ENCODE data around the gene GPR6.

GPR6 gene

GRCh38 chr6:109949281-109950065 lies 28.6 kb upstream of the GPR6 start:
- DNase-seq, result no peak
- H3K36me3 ChIP-seq, result no peaks in the 10 kb centered on the region

GRCh38 chr6:109955491-109955890 lies 22.6 kb upstream of the GPR6 start:
- Histone ChIP-seq H3K27me3 (no peaks in the 10 kb centered on the region), H3K36me3 (no peaks in the 10 kb centered on the region), H3K4me1 (no peaks in the 10 kb centered on the region), H3K4me3 (ENCODE audit: low read depth, low read length) (no peak overlapping the region), H3K9me3 (no peaks in the 10 kb centered on the region)
- TF ChIP-seq, protein P1, sequence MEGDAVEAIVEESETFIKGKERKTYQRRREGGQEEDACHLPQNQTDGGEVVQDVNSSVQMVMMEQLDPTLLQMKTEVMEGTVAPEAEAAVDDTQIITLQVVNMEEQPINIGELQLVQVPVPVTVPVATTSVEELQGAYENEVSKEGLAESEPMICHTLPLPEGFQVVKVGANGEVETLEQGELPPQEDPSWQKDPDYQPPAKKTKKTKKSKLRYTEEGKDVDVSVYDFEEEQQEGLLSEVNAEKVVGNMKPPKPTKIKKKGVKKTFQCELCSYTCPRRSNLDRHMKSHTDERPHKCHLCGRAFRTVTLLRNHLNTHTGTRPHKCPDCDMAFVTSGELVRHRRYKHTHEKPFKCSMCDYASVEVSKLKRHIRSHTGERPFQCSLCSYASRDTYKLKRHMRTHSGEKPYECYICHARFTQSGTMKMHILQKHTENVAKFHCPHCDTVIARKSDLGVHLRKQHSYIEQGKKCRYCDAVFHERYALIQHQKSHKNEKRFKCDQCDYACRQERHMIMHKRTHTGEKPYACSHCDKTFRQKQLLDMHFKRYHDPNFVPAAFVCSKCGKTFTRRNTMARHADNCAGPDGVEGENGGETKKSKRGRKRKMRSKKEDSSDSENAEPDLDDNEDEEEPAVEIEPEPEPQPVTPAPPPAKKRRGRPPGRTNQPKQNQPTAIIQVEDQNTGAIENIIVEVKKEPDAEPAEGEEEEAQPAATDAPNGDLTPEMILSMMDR (IDR thresholded peaks at IDR 0.05; ENCODE audit: low read depth, low read length), result no peak
- DNase-seq, result no peak

More at GRCh38 chr6:109949281-109950065, 28.6 kb upstream of the GPR6 start:
- no peak overlapping the region for H3K4me3 ChIP-seq (ENCODE audit: low read depth, low read length)
- H3K9me3 ChIP-seq, result no peaks in the 10 kb centered on the region
- peaks cover 11% of the 10 kb centered on the region; the same call in 1 of the 2 replicates for H3K27me3 ChIP-seq
- TF ChIP-seq, protein P1 (IDR thresholded peaks at IDR 0.05; ENCODE audit: low read depth, low read length), result no peak
- no peaks in the 10 kb centered on the region for H3K4me1 ChIP-seq

- Histone ChIP-seq H3K9me3 (no peaks in the 10 kb centered on the region), H3K27me3 (no peaks in the 10 kb centered on the region), H3K4me3 (ENCODE audit: low read depth, low read length) (no peak overlapping the region), H3K4me1 (no peaks in the 10 kb centered on the region), H3K36me3 (no peaks in the 10 kb centered on the region)
- TF ChIP-seq, protein P1 (IDR thresholded peaks at IDR 0.05; ENCODE audit: low read depth, low read length), result no peak
- no peak for DNase-seq
Measured at GRCh38 chr6:109958626-109959025, 19.5 kb upstream of the GPR6 start.

- DNase-seq, result no peak
- Histone ChIP-seq H3K4me1 (no peaks in the 10 kb centered on the region), H3K4me3 (ENCODE audit: low read depth, low read length) (no peak overlapping the region), H3K27me3 (no peaks in the 10 kb centered on the region), H3K36me3 (no peaks in the 10 kb centered on the region), H3K9me3 (no peaks in the 10 kb centered on the region)
- TF ChIP-seq, protein P1 (IDR thresholded peaks at IDR 0.05; ENCODE audit: low read depth, low read length), result no peak
Measured at GRCh38 chr6:109961611-109962041, 16.5 kb upstream of the GPR6 start.

DNA sequence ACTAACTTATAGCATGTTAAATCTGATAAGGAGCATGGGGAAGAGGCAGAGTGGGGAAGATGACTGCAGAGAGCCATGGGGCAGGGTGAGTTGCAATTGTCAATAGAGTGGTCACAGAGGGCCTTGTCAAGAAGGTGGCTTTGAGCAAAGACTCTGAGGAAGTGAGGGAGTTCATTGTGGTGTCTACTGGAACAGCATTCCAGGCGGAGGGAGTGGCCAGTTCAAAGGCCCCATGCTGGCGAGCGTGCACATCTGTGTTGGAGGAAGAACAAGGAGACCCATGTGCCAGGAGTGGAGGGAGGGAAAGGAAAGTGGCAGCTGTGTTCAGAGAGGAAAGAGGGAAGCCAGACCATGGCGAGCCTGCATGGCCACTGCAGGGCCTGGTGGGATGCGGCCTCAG lies 15.8 kb upstream of the GPR6 start:
- Histone ChIP-seq H3K27me3 (no peaks in the 10 kb centered on the region), H3K4me3 (ENCODE audit: low read depth, low read length) (no peak overlapping the region), H3K4me1 (no peaks in the 10 kb centered on the region), H3K9me3 (no peaks in the 10 kb centered on the region), H3K36me3 (no peaks in the 10 kb centered on the region)
- no peak for DNase-seq
- TF ChIP-seq, protein P1 (IDR thresholded peaks at IDR 0.05; ENCODE audit: low read depth, low read length), result no peak

- DNase-seq, result no peak
- H3K27me3 ChIP-seq, result no peaks in the 10 kb centered on the region
- no peak overlapping the region for H3K4me3 ChIP-seq (ENCODE audit: low read depth, low read length)
- no peaks in the 10 kb centered on the region for H3K4me1 ChIP-seq
- TF ChIP-seq, protein P1 (IDR thresholded peaks at IDR 0.05; ENCODE audit: low read depth, low read length), result no peak
- H3K36me3 ChIP-seq, result no peaks in the 10 kb centered on the region
- no peaks in the 10 kb centered on the region for H3K9me3 ChIP-seq
Measured at GRCh38 chr6:109963598-109964170, 14.4 kb upstream of the GPR6 start.

Data from BE2C (cell line).